ENCODE results near the gene NINL. TPM values are rescaled to one million over a fixed set of nuclear protein-coding genes. Genes with fewer than 3 reads are reported as not detected.
"Not testable (repeated sequence)": the region's sequence is repeated elsewhere in the genome, so short reads cannot be mapped to it uniquely, and the experiment has no call there.

Gene NINL
- total RNA-seq, 3 donors from 2014 or later (not counting 1 experiment from before 2014, with no cell fraction given): 3.1 to 6.9 (median 4.9) TPM

DNA sequence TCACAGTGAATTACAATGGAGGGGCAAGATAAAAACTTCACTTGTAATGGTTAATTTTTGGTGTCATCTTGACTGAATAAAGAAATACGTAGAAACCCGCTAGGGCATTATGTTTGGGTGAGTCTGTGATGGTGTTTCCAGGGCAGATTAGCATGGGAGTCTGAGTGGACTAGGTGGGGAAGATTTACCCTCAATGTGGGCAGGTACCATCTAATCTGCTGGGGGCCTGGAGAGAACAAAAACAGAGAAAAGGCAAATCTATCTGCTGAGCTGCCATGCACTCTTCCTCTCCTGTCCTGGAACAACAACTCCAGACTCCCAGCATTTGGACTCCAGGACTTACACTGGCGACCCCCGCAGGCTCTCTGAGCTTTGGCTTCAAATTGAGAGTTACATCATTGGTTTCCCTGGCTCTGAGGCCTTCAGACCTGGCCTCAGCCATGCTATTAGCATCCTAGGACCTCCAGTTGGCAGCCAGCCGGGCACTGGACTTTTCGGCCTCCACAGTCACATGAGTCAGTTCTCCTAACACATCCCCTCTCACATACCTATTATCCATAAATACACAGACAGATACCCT is 19.7 kb downstream of the NINL start:
- Histone ChIP-seq H3K27me3 (ENCODE audit: control insufficient read depth, insufficient read depth, low read length) (no peaks in the 10 kb centered on the region), H3K4me1 (ENCODE audit: control insufficient read depth, insufficient read depth, low read length) (no peaks in the 10 kb centered on the region), H3K4me3 (ENCODE audit: low read length) (no peak overlapping the region), H3K9me3 (ENCODE audit: control insufficient read depth, insufficient read depth, low read length) (no peaks in the 10 kb centered on the region), H3K27ac (ENCODE audit: low read length) (no peak overlapping the region), H3K36me3 (ENCODE audit: control insufficient read depth, insufficient read depth, low read length) (no peaks in the 10 kb centered on the region)
- WGBS (ENCODE audit: insufficient coverage): 91% methylated on average over 6 of the region's 6 CpGs
- TF ChIP-seq, protein P1, sequence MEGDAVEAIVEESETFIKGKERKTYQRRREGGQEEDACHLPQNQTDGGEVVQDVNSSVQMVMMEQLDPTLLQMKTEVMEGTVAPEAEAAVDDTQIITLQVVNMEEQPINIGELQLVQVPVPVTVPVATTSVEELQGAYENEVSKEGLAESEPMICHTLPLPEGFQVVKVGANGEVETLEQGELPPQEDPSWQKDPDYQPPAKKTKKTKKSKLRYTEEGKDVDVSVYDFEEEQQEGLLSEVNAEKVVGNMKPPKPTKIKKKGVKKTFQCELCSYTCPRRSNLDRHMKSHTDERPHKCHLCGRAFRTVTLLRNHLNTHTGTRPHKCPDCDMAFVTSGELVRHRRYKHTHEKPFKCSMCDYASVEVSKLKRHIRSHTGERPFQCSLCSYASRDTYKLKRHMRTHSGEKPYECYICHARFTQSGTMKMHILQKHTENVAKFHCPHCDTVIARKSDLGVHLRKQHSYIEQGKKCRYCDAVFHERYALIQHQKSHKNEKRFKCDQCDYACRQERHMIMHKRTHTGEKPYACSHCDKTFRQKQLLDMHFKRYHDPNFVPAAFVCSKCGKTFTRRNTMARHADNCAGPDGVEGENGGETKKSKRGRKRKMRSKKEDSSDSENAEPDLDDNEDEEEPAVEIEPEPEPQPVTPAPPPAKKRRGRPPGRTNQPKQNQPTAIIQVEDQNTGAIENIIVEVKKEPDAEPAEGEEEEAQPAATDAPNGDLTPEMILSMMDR (IDR thresholded peaks at IDR 0.05): no peak
- DNase-seq (no peak), ATAC-seq (no peak)
- Mint-ChIP-seq H3K9me3 (peaks cover 0 to 2% of the 10 kb centered on the region in 2 donors), H3K27me3 (ENCODE audit: low read depth in 2 of 2) (no peaks in the 10 kb centered on the region), H3K27ac (no peak overlapping the region), H3K4me3 (no peak overlapping the region), H3K36me3 (no peaks in the 10 kb centered on the region), H3K4me1 (no peaks in the 10 kb centered on the region)
- intact Hi-C loops (cut with micrococcal nuclease): no loop called here

DNA sequence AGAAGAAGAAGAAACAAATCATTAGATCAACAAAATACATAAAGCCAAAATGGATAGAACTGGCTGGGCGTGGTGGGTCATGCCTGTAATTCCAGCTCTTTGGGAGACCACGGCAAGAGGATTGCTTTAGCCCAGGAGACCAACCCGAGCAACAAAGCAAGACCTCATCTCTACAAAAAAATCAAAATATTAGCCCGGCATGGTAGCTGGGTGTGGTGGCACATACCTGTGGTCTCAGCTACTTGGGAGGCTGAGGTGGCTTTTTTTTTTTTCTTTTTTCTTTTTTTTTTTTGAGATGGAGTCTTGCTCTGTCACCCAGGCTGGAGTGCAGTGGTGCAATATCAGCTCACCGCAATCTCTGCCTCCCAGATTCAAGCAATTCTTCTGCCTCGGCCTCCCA is 21.5 kb downstream of the NINL start:
- TF ChIP-seq, protein P1 (IDR thresholded peaks at IDR 0.05): no peak
- H3K9me3 Mint-ChIP-seq: peaks cover 0 to 2% of the 10 kb centered on the region in 2 donors
- Histone ChIP-seq H3K4me3 (ENCODE audit: low read length) (no peak overlapping the region), H3K27me3 (ENCODE audit: control insufficient read depth, insufficient read depth, low read length) (no peaks in the 10 kb centered on the region), H3K36me3 (ENCODE audit: control insufficient read depth, insufficient read depth, low read length) (no peaks in the 10 kb centered on the region), H3K4me1 (ENCODE audit: control insufficient read depth, insufficient read depth, low read length) (no peaks in the 10 kb centered on the region), H3K9me3 (ENCODE audit: control insufficient read depth, insufficient read depth, low read length) (no peaks in the 10 kb centered on the region), H3K27ac (ENCODE audit: low read length) (no peak overlapping the region)
- H3K27ac Mint-ChIP-seq: no peak overlapping the region
- WGBS (ENCODE audit: insufficient coverage): 100% methylated on average over 4 of the region's 6 CpGs
- no peaks in the 10 kb centered on the region for H3K4me1 Mint-ChIP-seq
- H3K27me3 Mint-ChIP-seq (ENCODE audit: low read depth in 2 of 2): no peaks in the 10 kb centered on the region
- H3K4me3 Mint-ChIP-seq: no peak overlapping the region
- intact Hi-C loops (cut with micrococcal nuclease): no loop called here
- no peak for DNase-seq
- H3K36me3 Mint-ChIP-seq: no peaks in the 10 kb centered on the region
- no peak for ATAC-seq

DNA sequence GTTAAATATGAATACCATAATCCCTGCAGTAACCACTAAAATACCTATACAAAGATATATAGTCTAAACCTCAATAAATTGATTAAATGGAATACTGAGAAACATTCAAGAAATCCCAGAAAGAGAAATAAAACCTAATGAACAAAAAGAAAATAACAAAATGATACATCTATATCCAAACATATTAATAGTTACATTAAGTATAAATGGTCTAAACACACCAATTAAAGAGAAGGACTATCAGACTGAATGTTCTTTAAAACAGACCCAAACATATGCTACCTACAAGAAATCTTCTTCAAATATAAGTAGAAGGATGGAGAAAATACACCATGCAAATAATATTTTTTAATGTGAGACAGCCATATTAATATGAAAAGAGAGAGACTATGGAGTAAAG is 22.0 kb downstream of the NINL start:
- no peak overlapping the region for H3K4me3 Mint-ChIP-seq
- Histone ChIP-seq H3K27ac (ENCODE audit: low read length) (no peak overlapping the region), H3K36me3 (ENCODE audit: control insufficient read depth, insufficient read depth, low read length) (no peaks in the 10 kb centered on the region), H3K4me1 (ENCODE audit: control insufficient read depth, insufficient read depth, low read length) (no peaks in the 10 kb centered on the region), H3K27me3 (ENCODE audit: control insufficient read depth, insufficient read depth, low read length) (no peaks in the 10 kb centered on the region), H3K9me3 (ENCODE audit: control insufficient read depth, insufficient read depth, low read length) (no peaks in the 10 kb centered on the region), H3K4me3 (ENCODE audit: low read length) (no peak overlapping the region)
- DNase-seq (no peak), ATAC-seq (no peak)
- TF ChIP-seq, protein P1 (IDR thresholded peaks at IDR 0.05): no peak
- H3K4me1 Mint-ChIP-seq: no peaks in the 10 kb centered on the region
- peaks cover 0 to 2% of the 10 kb centered on the region in 2 donors for H3K9me3 Mint-ChIP-seq
- intact Hi-C loops (cut with micrococcal nuclease): no loop called here
- no peak overlapping the region for H3K27ac Mint-ChIP-seq
- H3K36me3 Mint-ChIP-seq: no peaks in the 10 kb centered on the region
- H3K27me3 Mint-ChIP-seq (ENCODE audit: low read depth in 2 of 2): no peaks in the 10 kb centered on the region

DNA sequence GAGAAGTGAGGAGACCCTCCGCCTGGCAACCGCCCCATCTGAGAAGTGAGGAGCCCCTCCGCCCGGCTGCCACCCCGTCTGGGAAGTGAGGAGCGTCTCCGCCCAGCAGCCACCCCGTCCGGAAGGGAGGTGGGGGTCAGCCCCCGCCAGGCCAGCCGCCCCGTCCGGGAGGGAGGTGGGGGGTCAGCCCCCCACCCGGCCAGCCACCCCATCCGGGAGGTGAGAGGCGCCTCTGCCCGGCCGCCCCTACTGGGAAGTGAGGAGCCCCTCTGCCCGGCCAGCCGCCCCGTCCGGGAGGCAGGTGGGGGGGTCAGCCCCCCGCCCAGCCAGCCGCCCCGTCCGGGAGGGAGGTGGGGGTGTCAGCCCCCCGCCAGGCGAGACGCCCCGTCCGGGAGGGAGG is 23.6 kb downstream of the NINL start:
- H3K4me1 Mint-ChIP-seq; ATAC-seq; H3K27ac Mint-ChIP-seq; H3K9me3 ChIP-seq (ENCODE audit: control insufficient read depth, insufficient read depth, low read length); H3K4me3 ChIP-seq (ENCODE audit: low read length); intact Hi-C loops (cut with micrococcal nuclease); H3K36me3 ChIP-seq (ENCODE audit: control insufficient read depth, insufficient read depth, low read length); H3K9me3 Mint-ChIP-seq; H3K4me3 Mint-ChIP-seq; DNase-seq; H3K27ac ChIP-seq (ENCODE audit: low read length); H3K36me3 Mint-ChIP-seq; H3K27me3 Mint-ChIP-seq (ENCODE audit: low read depth in 2 of 2); H3K27me3 ChIP-seq (ENCODE audit: control insufficient read depth, insufficient read depth, low read length); H3K4me1 ChIP-seq (ENCODE audit: control insufficient read depth, insufficient read depth, low read length): not testable (repeated sequence)
- 96% methylated on average over 17 of the region's 31 CpGs for WGBS (ENCODE audit: insufficient coverage)
